ENCODE data around the gene APOBEC3A. TPM values are rescaled to one million over a fixed set of nuclear protein-coding genes. Genes with fewer than 3 reads are reported as not detected.
A peak's percentile ranks its signal among the peaks of the same experiment; 100 is the strongest.

Gene APOBEC3A
- total and polyA plus RNA-seq, 2 of the 13 experiments (the other 11 are each of a cell fraction or from before 2014, with no cell fraction given) = not detected

DNA sequence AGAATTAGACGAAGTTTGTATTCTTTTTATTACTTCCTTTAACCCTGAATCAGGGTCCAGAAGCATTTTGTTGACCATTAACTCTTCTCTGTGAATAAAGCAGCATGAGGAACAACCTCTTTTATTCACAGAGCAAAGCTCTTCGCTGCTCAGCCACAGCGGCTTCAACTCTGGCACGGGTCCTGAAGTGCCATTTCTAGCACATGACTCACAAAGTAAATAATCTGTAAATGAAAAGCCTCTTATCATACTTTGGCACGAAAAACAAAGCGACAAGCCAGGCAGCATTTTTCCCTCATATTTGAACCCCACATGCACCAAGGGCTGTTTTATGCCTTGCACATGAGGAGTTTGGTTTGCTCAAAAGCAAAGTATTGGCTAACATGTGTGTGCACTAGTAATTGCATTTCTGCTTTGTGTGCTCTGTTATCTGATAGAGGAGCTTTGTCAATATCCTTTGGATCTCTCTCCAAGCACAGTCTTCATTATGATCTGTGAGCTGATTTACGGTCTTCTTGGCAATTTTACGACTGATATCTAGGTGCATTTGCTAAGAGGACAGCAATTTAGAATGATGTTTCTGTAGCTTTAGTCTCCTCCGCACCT lies 33.0 kb upstream of the APOBEC3A start (continued):
- TF ChIP-seq ZC3H13 (CRISPR knock-in tag; IDR thresholded peaks at IDR 0.05) (no peak), ZNF256 (CRISPR knock-in tag; conservative IDR thresholded peaks at IDR 0.05) (no peak), HOXA7 (CRISPR knock-in tag; IDR thresholded peaks at IDR 0.05) (no peak), JDP2 (CRISPR knock-in tag; IDR thresholded peaks at IDR 0.05; ENCODE audit: borderline replicate concordance) (no peak), KMT2B (CRISPR knock-in tag; IDR thresholded peaks at IDR 0.05) (no peak), BCLAF1 (IDR thresholded peaks at IDR 0.05) (no peak), KLF12 (CRISPR knock-in tag; IDR thresholded peaks at IDR 0.05; ENCODE audit: borderline replicate concordance) (no peak), ZKSCAN1 (IDR thresholded peaks at IDR 0.05; ENCODE audit: low read length) (no peak), HIVEP1 (CRISPR knock-in tag; IDR thresholded peaks at IDR 0.05) (no peak), IRX3 (CRISPR knock-in tag; IDR thresholded peaks at IDR 0.05; ENCODE audit: borderline replicate concordance, low read depth) (no peak), PITX1 (CRISPR knock-in tag; IDR thresholded peaks at IDR 0.05) (no peak; the same call in 1 of the 2 replicates), ZZZ3 (CRISPR knock-in tag; IDR thresholded peaks at IDR 0.05; ENCODE audit: borderline replicate concordance) (no peak), MXD4 (CRISPR knock-in tag; IDR thresholded peaks at IDR 0.05) (no peak), MED1 (CRISPR knock-in tag; IDR thresholded peaks at IDR 0.05) (peak; percentile 41; the same call in 1 of the 2 replicates), ZIK1 (CRISPR knock-in tag; IDR thresholded peaks at IDR 0.05; ENCODE audit: borderline replicate concordance, low read depth) (no peak), ZNF253 (CRISPR knock-in tag; IDR thresholded peaks at IDR 0.05; ENCODE audit: borderline replicate concordance) (no peak)
- TF ChIP-seq, protein P1, sequence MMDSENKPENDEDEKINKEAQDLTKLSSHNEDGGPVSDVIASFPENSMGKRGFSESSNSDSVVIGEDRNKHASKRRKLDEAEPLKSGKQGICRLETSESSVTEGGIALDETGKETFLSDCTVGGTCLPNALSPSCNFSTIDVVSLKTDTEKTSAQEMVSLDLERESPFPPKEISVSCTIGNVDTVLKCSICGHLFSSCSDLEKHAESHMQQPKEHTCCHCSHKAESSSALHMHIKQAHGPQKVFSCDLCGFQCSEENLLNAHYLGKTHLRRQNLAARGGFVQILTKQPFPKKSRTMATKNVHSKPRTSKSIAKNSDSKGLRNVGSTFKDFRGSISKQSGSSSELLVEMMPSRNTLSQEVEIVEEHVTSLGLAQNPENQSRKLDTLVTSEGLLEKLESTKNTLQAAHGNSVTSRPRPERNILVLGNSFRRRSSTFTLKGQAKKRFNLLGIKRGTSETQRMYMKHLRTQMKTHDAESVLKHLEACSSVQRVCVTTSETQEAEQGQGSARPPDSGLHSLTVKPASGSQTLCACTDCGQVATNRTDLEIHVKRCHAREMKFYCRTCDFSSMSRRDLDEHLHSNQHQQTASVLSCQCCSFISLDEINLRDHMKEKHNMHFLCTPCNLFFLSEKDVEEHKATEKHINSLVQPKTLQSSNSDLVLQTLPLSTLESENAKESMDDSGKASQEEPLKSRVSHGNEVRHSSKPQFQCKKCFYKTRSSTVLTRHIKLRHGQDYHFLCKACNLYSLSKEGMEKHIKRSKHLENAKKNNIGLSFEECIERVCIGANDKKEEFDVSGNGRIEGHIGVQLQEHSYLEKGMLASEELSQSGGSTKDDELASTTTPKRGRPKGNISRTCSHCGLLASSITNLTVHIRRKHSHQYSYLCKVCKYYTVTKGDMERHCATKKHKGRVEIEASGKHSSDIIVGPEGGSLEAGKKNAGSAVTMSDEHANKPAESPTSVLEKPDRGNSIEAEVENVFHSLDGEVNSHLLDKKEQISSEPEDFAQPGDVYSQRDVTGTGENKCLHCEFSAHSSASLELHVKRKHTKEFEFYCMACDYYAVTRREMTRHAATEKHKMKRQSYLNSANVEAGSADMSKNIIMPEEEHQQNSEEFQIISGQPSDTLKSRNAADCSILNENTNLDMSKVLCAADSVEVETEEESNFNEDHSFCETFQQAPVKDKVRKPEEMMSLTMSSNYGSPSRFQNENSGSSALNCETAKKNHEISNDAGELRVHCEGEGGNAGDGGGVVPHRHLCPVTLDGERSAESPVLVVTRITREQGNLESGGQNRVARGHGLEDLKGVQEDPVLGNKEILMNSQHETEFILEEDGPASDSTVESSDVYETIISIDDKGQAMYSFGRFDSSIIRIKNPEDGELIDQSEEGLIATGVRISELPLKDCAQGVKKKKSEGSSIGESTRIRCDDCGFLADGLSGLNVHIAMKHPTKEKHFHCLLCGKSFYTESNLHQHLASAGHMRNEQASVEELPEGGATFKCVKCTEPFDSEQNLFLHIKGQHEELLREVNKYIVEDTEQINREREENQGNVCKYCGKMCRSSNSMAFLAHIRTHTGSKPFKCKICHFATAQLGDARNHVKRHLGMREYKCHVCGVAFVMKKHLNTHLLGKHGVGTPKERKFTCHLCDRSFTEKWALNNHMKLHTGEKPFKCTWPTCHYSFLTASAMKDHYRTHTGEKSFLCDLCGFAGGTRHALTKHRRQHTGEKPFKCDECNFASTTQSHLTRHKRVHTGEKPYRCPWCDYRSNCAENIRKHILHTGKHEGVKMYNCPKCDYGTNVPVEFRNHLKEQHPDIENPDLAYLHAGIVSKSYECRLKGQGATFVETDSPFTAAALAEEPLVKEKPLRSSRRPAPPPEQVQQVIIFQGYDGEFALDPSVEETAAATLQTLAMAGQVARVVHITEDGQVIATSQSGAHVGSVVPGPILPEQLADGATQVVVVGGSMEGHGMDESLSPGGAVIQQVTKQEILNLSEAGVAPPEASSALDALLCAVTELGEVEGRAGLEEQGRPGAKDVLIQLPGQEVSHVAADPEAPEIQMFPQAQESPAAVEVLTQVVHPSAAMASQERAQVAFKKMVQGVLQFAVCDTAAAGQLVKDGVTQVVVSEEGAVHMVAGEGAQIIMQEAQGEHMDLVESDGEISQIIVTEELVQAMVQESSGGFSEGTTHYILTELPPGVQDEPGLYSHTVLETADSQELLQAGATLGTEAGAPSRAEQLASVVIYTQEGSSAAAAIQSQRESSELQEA (CRISPR knock-in tag; IDR thresholded peaks at IDR 0.05; ENCODE audit: not compliant biosample characterization) = no peak
- TF ChIP-seq, protein P2, sequence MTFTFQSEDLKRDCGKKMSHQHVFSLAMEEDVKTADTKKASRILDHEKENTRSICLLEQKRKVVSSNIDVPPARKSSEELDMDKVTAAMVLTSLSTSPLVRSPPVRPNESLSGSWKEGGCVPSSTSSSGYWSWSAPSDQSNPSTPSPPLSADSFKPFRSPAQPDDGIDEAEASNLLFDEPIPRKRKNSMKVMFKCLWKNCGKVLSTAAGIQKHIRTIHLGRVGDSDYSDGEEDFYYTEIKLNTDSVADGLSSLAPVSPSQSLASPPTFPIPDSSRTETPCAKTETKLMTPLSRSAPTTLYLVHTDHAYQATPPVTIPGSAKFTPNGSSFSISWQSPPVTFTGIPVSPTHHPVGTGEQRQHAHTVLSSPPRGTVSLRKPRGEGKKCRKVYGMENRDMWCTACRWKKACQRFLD (CRISPR knock-in tag; IDR thresholded peaks at IDR 0.05; ENCODE audit: borderline replicate concordance) = no peak
